SK-N-SH (cell line): ENCODE results near the gene MRPL55.

Experiments used
- EP300 ChIP-seq, 2 experiments: IDR thresholded peaks; 2 replicates each; pipeline versions ENCODE4 v1.4.0 to v1.6.1; 2012; ENCODE audit warnings: borderline replicate concordance in 1 of 2, low read depth in 1 of 2, low read length in 1 of 2
- EZH2phosphoT487 ChIP-seq: fragments of 200-600 bp; sonication (generic); IDR thresholded peaks from 2 replicates; pipeline ENCODE4 v1.6.1; 2017; ENCODE audit warnings: low read depth, mixed run types, mild to moderate bottlenecking, antibody characterized with exemption, moderate library complexity, borderline replicate concordance
- FOXM1 ChIP-seq: IDR thresholded peaks from 2 replicates; pipeline ENCODE4 v1.4.0; 2012; ENCODE audit warnings: low read depth, mild to moderate bottlenecking
- MEF2A ChIP-seq: IDR thresholded peaks from 2 replicates; pipeline ENCODE4 v1.4.0; 2012; ENCODE audit warnings: low read depth, borderline replicate concordance
- MXI1 ChIP-seq: IDR thresholded peaks from 2 replicates; pipeline ENCODE4 v1.6.1; 2012; ENCODE audit warnings: mild to moderate bottlenecking, low read depth, low read length, improper control_type of control experiment
- NFIC ChIP-seq: IDR thresholded peaks from 2 replicates; pipeline ENCODE4 v1.4.0; 2012; ENCODE audit warnings: borderline replicate concordance
- RAD21 ChIP-seq: IDR thresholded peaks from 2 replicates; pipeline ENCODE4 v1.6.1; 2012; ENCODE audit warnings: mild to moderate bottlenecking, low read length
- RCOR1 ChIP-seq: fragments of 150-350 bp; IDR thresholded peaks from 2 replicates; pipeline ENCODE4 v1.6.1; 2017; ENCODE audit warnings: antibody characterized with exemption, low read length
- SMC3 ChIP-seq: IDR thresholded peaks from 2 replicates; pipeline ENCODE4 v1.6.1; 2012; ENCODE audit warnings: low read depth, low read length, improper control_type of control experiment
- TCF12 ChIP-seq: IDR thresholded peaks from 2 replicates; pipeline ENCODE4 v1.4.0; 2012
- TF ChIP-seq, protein P1 (sequence below): fragments of 200-600 bp; sonication (generic); IDR thresholded peaks from 2 replicates; pipeline ENCODE4 v1.6.1; 2017; ENCODE audit warnings: antibody characterized with exemption, mild to moderate bottlenecking, moderate library complexity
- TF ChIP-seq, protein P2 (sequence below): fragments of 150-350 bp; IDR thresholded peaks from 2 replicates; pipeline ENCODE4 v1.6.1; 2017; ENCODE audit warnings: antibody characterized with exemption, low read length, low read depth, borderline replicate concordance

- TF ChIP-seq, protein P1, sequence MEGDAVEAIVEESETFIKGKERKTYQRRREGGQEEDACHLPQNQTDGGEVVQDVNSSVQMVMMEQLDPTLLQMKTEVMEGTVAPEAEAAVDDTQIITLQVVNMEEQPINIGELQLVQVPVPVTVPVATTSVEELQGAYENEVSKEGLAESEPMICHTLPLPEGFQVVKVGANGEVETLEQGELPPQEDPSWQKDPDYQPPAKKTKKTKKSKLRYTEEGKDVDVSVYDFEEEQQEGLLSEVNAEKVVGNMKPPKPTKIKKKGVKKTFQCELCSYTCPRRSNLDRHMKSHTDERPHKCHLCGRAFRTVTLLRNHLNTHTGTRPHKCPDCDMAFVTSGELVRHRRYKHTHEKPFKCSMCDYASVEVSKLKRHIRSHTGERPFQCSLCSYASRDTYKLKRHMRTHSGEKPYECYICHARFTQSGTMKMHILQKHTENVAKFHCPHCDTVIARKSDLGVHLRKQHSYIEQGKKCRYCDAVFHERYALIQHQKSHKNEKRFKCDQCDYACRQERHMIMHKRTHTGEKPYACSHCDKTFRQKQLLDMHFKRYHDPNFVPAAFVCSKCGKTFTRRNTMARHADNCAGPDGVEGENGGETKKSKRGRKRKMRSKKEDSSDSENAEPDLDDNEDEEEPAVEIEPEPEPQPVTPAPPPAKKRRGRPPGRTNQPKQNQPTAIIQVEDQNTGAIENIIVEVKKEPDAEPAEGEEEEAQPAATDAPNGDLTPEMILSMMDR = no peak
- TF ChIP-seq SMC3 (no peak), RAD21 (no peak), NFIC (no peak), TCF12 (no peak), EP300 (IDR thresholded peaks at IDR 0.05; ENCODE audit: borderline replicate concordance in 1 of 2, low read depth in 1 of 2, low read length in 1 of 2) (no peak), EZH2phosphoT487 (no peak), RCOR1 (no peak), MXI1 (no peak), FOXM1 (no peak), MEF2A (no peak)
- TF ChIP-seq, protein P2, sequence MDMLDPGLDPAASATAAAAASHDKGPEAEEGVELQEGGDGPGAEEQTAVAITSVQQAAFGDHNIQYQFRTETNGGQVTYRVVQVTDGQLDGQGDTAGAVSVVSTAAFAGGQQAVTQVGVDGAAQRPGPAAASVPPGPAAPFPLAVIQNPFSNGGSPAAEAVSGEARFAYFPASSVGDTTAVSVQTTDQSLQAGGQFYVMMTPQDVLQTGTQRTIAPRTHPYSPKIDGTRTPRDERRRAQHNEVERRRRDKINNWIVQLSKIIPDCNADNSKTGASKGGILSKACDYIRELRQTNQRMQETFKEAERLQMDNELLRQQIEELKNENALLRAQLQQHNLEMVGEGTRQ = no peak
These were observed 30.4 kb upstream of the MRPL55 start for GRCh38 chr1:228139406-228139930.
